A549 (cell line): ENCODE results near the gene S100A9. TPM values are rescaled to one million over a fixed set of nuclear protein-coding genes. Genes with fewer than 3 reads are reported as not detected.

ENCODE experiments used
- ATAC-seq, 2 experiments: fragments of 200-7000 bp in 1 of 2; fragments of >200 bp in 1 of 2; cut with Nextera tagmentation in 1 of 2; cut with Tn5 transposase in 1 of 2; 3 replicates each; pipeline versions ENCODE4 v1.8.0 to v1.9.1; 2018 to 2020; ENCODE audit warnings: mild to moderate bottlenecking in 1 of 2, moderate library complexity in 1 of 2
- CTCF ChIA-PET: fragments of 300-600 bp; sonication (Branson Sonifier 250); formaldehyde crosslinking; extraction: SDS; loops from one replicate; lab custom pipeline; 2021; ENCODE audit warnings: antibody characterized with exemption, inconsistent platforms; lab: Yijun Ruan, JAX
- POLR2A ChIA-PET: fragments of 350-600 bp; formaldehyde crosslinking; extraction: SDS; loops from one replicate; lab custom pipeline; 2021; ENCODE audit warnings: antibody characterized with exemption, inconsistent platforms; lab: Yijun Ruan, JAX
- DNase-seq, 2 experiments: peaks; one replicate each; pipeline versions ENCODE4 v3.0.0 to v3.0.0-alpha.2; 2011 to 2016; ENCODE audit warnings: low read depth in 1 of 2, low spot score in 1 of 2
- FAIRE-seq: peaks from 2 replicates; lab custom pipeline; 2011; peaks lifted over from hg19 to GRCh38; lab: Jason Lieb, UNC
- H3K27ac ChIP-seq, 2 experiments: fragments of >200 bp; sonication (Bioruptor Twin); formaldehyde crosslinking; 3 replicates each; pipeline ENCODE4 v1.5.1; 2016 to 2017
- H3K4me1 ChIP-seq: fragments of >200 bp; sonication (Bioruptor Twin); formaldehyde crosslinking; 3 replicates; pipeline ENCODE4 v1.6.1; 2016
- H3K4me2 ChIP-seq: fragments of >200 bp; sonication (Bioruptor Twin); formaldehyde crosslinking; 3 replicates; pipeline ENCODE4 v1.6.1; 2016
- H3K4me3 ChIP-seq: fragments of >200 bp; sonication (Bioruptor Twin); formaldehyde crosslinking; 3 replicates; pipeline ENCODE4 v1.5.1; 2016
- H3K9me3 ChIP-seq: fragments of >200 bp; sonication (Bioruptor Twin); formaldehyde crosslinking; 3 replicates; pipeline ENCODE4 v1.6.1; 2016
- CHD2 ChIP-seq: fragments of 150-350 bp; IDR thresholded peaks from 2 replicates; pipeline ENCODE4 v1.6.1; 2014; ENCODE audit warnings: low read length; ENCODE audit not compliant: partially characterized antibody
- CTCF ChIP-seq: fragments of >200 bp; sonication (Bioruptor Twin); formaldehyde crosslinking; IDR thresholded peaks from 3 replicates; pipeline ENCODE4 v1.5.1; 2016
- ESRRA ChIP-seq: fragments of 150-350 bp; IDR thresholded peaks from 2 replicates; pipeline ENCODE4 v1.6.1; 2014; ENCODE audit warnings: mild to moderate bottlenecking, low read length, borderline replicate concordance
- FOSB ChIP-seq: fragments of 250-450 bp; sonication (Bioruptor Pico); IDR thresholded peaks from 2 replicates; pipeline ENCODE4 v1.5.0; 2020; ENCODE audit warnings: mild to moderate bottlenecking, moderate library complexity
- FOXS1 ChIP-seq: fragments of 250-450 bp; sonication (Bioruptor Pico); IDR thresholded peaks from 2 replicates; pipeline ENCODE4 v1.5.0; 2020; ENCODE audit warnings: mild to moderate bottlenecking, moderate library complexity
- HMGXB4 ChIP-seq: fragments of 250-450 bp; sonication (Bioruptor Pico); IDR thresholded peaks from 2 replicates; pipeline ENCODE4 v1.5.0; 2021; ENCODE audit warnings: mild to moderate bottlenecking, moderate library complexity, borderline replicate concordance
- KDM1A ChIP-seq: fragments of 200-600 bp; sonication (generic); IDR thresholded peaks from 2 replicates; pipeline ENCODE4 v1.6.1; 2016; ENCODE audit warnings: low read depth, mild to moderate bottlenecking
- MAX ChIP-seq: IDR thresholded peaks from 2 replicates; pipeline ENCODE4 v1.6.1; 2012
- NR3C1 ChIP-seq: fragments of >200 bp; sonication (Bioruptor Twin); formaldehyde crosslinking; IDR thresholded peaks from 3 replicates; pipeline ENCODE4 v1.6.1; 2017
- POLR2A ChIP-seq: IDR thresholded peaks from 2 replicates; pipeline ENCODE4 v1.6.1; 2012; ENCODE audit warnings: mild to moderate bottlenecking, low read length
- RAD21 ChIP-seq, 2 experiments: fragments of >200 bp in 1 of 2; sonication (Bioruptor Twin) in 1 of 2; formaldehyde crosslinking in 1 of 2; IDR thresholded peaks in 1 of 2; conservative IDR thresholded peaks in 1 of 2; 2 replicates in 1 of 2; 3 replicates in 1 of 2; pipeline ENCODE4 v1.6.1; 2012 to 2018; ENCODE audit warnings: inconsistent platforms in 1 of 2
- REST ChIP-seq: fragments of 200-600 bp; sonication (generic); IDR thresholded peaks from 2 replicates; pipeline ENCODE4 v1.6.1; 2016; ENCODE audit warnings: antibody characterized with exemption, mild to moderate bottlenecking, moderate library complexity
- RNF2 ChIP-seq: fragments of 200-600 bp; sonication (generic); IDR thresholded peaks from 2 replicates; pipeline ENCODE4 v1.6.1; 2016; ENCODE audit warnings: low read depth, mild to moderate bottlenecking, antibody characterized with exemption, moderate library complexity, borderline replicate concordance
- ZFP36 ChIP-seq: fragments of 450-650 bp; IDR thresholded peaks from 2 replicates; pipeline ENCODE4 v1.6.1; 2014; ENCODE audit warnings: borderline replicate concordance; ENCODE audit not compliant: partially characterized antibody
- ZNF302 ChIP-seq: fragments of 250-450 bp; sonication (Bioruptor Pico); IDR thresholded peaks from 2 replicates; pipeline ENCODE4 v1.9.0; 2021; ENCODE audit warnings: inconsistent platforms, mild to moderate bottlenecking, moderate library complexity
- ZSCAN20 ChIP-seq: fragments of 250-450 bp; sonication (Bioruptor Pico); IDR thresholded peaks from 2 replicates; pipeline ENCODE4 v1.8.0; 2022; ENCODE audit warnings: mild to moderate bottlenecking, moderate library complexity
- WGBS: methylation state at CpG from one replicate; pipeline ENCODE4 v1.1.6; 2017; ENCODE audit errors: missing lambda C conversion rate; 5-methylcytosine and 5-hydroxymethylcytosine counted together
- polyA plus RNA-seq, 4 experiments: library from polyadenylated mRNA; depleted of rRNA in 3 of 4; stranded (reverse); fragments of >200 nt; fragmentation: RNase III in 1 of 4; extraction: RNeasy Plus Mini Kit Qiagen cat#74134 plus additional on column Dnase treatment in 1 of 4; gene quantifications; 2 replicates in 3 of 4; 3 replicates in 1 of 4; pipeline ENCODE4 v1.2.3, GENCODE V29; 2011 to 2017
- TF ChIP-seq, protein P1 (sequence below): fragments of 150-350 bp; IDR thresholded peaks from 2 replicates; pipeline ENCODE4 v1.6.1; 2014; ENCODE audit warnings: low read depth, mild to moderate bottlenecking, low read length

Gene S100A9
- polyA plus RNA-seq, 2 of the 4 experiments (the other 2 are of a cell fraction) = 0.90 to 3.1 TPM

- no peaks in the 10 kb centered on the region for H3K4me1 ChIP-seq
- ChIA-PET CTCF (interaction anchor here (1.0 to 3.9 kb wide), 4 partner anchors 9 to 98 kb away, joined by 3 to 26 read pairs (median 4); no protein-coding TSS in a partner anchor), POLR2A (no interaction called here)
- ATAC-seq = no peak
- H3K4me3 ChIP-seq = no peak overlapping the region
- DNase-seq = no peak
- no peak for TF ChIP-seq MAX
- TF ChIP-seq ZSCAN20 = no peak
- TF ChIP-seq CHD2 = no peak
- no peak for FAIRE-seq
- 20% methylated on average over 5 of the region's 6 CpGs for WGBS
- no peak overlapping the region for H3K4me2 ChIP-seq
- no peaks in the 10 kb centered on the region for H3K9me3 ChIP-seq
- H3K27ac ChIP-seq = no peak overlapping the region
Measured at GRCh38 chr1:153396461-153396860, 38.8 kb downstream of the S100A9 start.

- FAIRE-seq = no peak
- CTCF ChIA-PET = interaction anchor here (0.6 to 3.9 kb wide), 4 partner anchors 25 to 102 kb away, joined by 3 to 26 read pairs (median 3); no protein-coding TSS in a partner anchor
- DNase-seq = no peak
- Histone ChIP-seq H3K27ac (no peak overlapping the region), H3K4me3 (no peak overlapping the region), H3K9me3 (no peaks in the 10 kb centered on the region), H3K4me1 (no peaks in the 10 kb centered on the region), H3K4me2 (no peak overlapping the region)
- TF ChIP-seq FOXS1 (CRISPR knock-in tag) = no peak
- TF ChIP-seq ESRRA = no peak
- TF ChIP-seq KDM1A = no peak
- TF ChIP-seq ZNF302 = no peak
- TF ChIP-seq HMGXB4 (CRISPR knock-in tag) = no peak
- no peak for TF ChIP-seq CTCF
- POLR2A ChIA-PET = no interaction called here
- no peak for ATAC-seq
- 30% methylated on average over 18 of the region's 19 CpGs for WGBS
Measured at GRCh38 chr1:153397051-153397923, 39.6 kb downstream of the S100A9 start.

DNA sequence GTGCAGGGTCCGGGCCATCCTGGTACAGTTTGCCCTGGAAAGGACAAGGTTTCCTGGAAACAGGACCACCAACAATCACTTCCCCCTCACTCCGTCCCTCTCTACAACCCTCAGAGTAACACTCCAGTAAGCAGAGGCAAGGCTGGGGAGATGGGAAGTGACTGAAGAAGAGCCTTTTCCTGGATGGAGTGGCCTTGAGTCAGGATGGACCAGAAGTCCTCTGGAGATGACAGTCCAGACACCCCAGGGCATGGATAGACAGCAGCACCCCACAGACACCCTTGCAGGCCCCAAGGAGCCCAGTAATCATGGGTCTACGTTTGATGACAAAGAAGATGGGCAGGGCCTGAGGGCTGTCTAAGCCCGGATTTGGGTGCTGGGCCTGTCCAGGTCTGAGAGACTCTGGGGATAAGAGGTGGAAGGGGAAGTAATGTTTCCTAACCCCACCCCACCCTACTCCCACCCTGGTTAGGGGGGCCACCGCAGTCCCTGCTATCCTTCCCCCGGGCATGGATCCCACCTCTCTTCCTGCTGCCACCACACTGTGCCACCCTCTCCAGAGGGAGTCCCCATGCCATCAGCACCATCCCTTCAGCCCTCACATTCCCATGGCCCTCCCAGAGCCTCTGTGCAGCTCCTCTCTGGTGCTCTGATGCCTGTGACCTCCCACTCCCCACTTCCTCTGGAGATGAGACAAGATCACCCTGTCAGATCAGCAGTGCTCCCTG lies 40.4 kb downstream of the S100A9 start:
- WGBS = 15% methylated on average over 5 of the region's 6 CpGs
- ChIA-PET CTCF (interaction anchor here (0.6 to 3.9 kb wide), 4 partner anchors 37 to 101 kb away, joined by 3 to 26 read pairs (median 13); no protein-coding TSS in a partner anchor), POLR2A (no interaction called here)
- TF ChIP-seq, protein P1, sequence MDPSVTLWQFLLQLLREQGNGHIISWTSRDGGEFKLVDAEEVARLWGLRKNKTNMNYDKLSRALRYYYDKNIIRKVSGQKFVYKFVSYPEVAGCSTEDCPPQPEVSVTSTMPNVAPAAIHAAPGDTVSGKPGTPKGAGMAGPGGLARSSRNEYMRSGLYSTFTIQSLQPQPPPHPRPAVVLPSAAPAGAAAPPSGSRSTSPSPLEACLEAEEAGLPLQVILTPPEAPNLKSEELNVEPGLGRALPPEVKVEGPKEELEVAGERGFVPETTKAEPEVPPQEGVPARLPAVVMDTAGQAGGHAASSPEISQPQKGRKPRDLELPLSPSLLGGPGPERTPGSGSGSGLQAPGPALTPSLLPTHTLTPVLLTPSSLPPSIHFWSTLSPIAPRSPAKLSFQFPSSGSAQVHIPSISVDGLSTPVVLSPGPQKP = no peak
- TF ChIP-seq POLR2A (no peak), NR3C1 (no peak), REST (no peak), RNF2 (no peak), RAD21 (conservative IDR thresholded peaks at IDR 0.05 in 1 of 2, IDR thresholded peaks at IDR 0.05 in 1 of 2) (no peak), FOSB (CRISPR knock-in tag) (no peak), ZFP36 (no peak)
- Histone ChIP-seq H3K9me3 (no peaks in the 10 kb centered on the region), H3K4me2 (no peak overlapping the region), H3K4me1 (no peaks in the 10 kb centered on the region), H3K4me3 (no peak overlapping the region), H3K27ac (no peak overlapping the region)
- DNase-seq = no peak
- no peak for ATAC-seq
- no peak for FAIRE-seq
